Activated CD8-positive, alpha-beta T cell treated with anti-CD3 and anti-CD28 coated beads for 36 hours (primary cell): ENCODE measurements around the gene PLRG1. TPM values are rescaled to one million over a fixed set of nuclear protein-coding genes. Genes with fewer than 3 reads are reported as not detected.

ENCODE experiments used
- ATAC-seq: fragments of 200-7000 bp; cut with Tn5 transposase; one replicate; pipeline ENCODE4 v1.10.0; 2021; ENCODE audit warnings: mild to moderate bottlenecking, moderate library complexity
- CTCF ChIA-PET: fragments of 350-600 bp; sonication (Branson Sonifier 250); formaldehyde crosslinking; loops from one replicate; lab custom pipeline; 2021; ENCODE audit warnings: antibody characterized with exemption; lab: Charles Lee
- POLR2A ChIA-PET: fragments of 350-600 bp; sonication (Branson Sonifier 250); formaldehyde crosslinking; loops from one replicate; lab custom pipeline; 2021; ENCODE audit warnings: antibody characterized with exemption; lab: Charles Lee
- DNase-seq: peaks from one replicate; pipeline ENCODE4 v3.0.0-alpha.2; 2020
- H3K27ac Mint-ChIP-seq: one replicate; pipeline ENCODE4 v1.8.0; 2021; ENCODE audit warnings: mild to moderate bottlenecking, mixed read lengths
- H3K27me3 Mint-ChIP-seq: one replicate; pipeline ENCODE4 v1.8.0; 2021; ENCODE audit warnings: mixed read lengths
- H3K36me3 Mint-ChIP-seq: one replicate; pipeline ENCODE4 v1.8.0; 2021; ENCODE audit warnings: low read depth, mixed read lengths
- H3K4me1 Mint-ChIP-seq: one replicate; pipeline ENCODE4 v1.8.0; 2021; ENCODE audit warnings: low read depth, mixed read lengths
- H3K4me3 Mint-ChIP-seq: one replicate; pipeline ENCODE4 v1.8.0; 2021; ENCODE audit warnings: mild to moderate bottlenecking, moderate library complexity, mixed read lengths
- H3K9me3 Mint-ChIP-seq: one replicate; pipeline ENCODE4 v1.8.0; 2021; ENCODE audit warnings: mixed read lengths
- CTCF ChIP-seq: fragments of 200-600 bp; IDR thresholded peaks from one replicate; pipeline ENCODE4 v1.8.0; 2022; ENCODE audit warnings: antibody characterized with exemption, mild to moderate bottlenecking
- intact Hi-C: fragments of 100-400 bp; cut with micrococcal nuclease; formaldehyde crosslinking; loops from one replicate; pipeline ENCODE4 v1.10.0; 2022
- total RNA-seq, 2 experiments: library from RNA; stranded (reverse); gene quantifications; one replicate each; pipeline ENCODE4 v1.2.3, GENCODE V29; 2021

Gene PLRG1
- total RNA-seq, 2 experiments from 2014 or later = 114 to 121 TPM

- Mint-ChIP-seq H3K27ac (no peak overlapping the region), H3K4me3 (no peak overlapping the region), H3K27me3 (peaks cover 3% of the 10 kb centered on the region), H3K4me1 (no peaks in the 10 kb centered on the region), H3K36me3 (no peaks in the 10 kb centered on the region), H3K9me3 (no peaks in the 10 kb centered on the region)
- ATAC-seq (no peak), DNase-seq (no peak)
- ChIA-PET CTCF (no interaction called here), POLR2A (no interaction called here)
- intact Hi-C loops = no loop called here
- TF ChIP-seq CTCF = no peak
Measured at GRCh38 chr4:154565704-154566103, 15.5 kb upstream of the PLRG1 start.

GRCh38 chr4:154564311-154564710 is 14.1 kb upstream of the PLRG1 start:
- TF ChIP-seq CTCF = no peak
- H3K9me3 Mint-ChIP-seq = no peaks in the 10 kb centered on the region
- H3K27me3 Mint-ChIP-seq = peaks cover 3% of the 10 kb centered on the region
- H3K4me1 Mint-ChIP-seq = no peaks in the 10 kb centered on the region
- DNase-seq (no peak), ATAC-seq (no peak)
- no peaks in the 10 kb centered on the region for H3K36me3 Mint-ChIP-seq
- intact Hi-C loops = no loop called here
- ChIA-PET POLR2A (no interaction called here), CTCF (no interaction called here)
- H3K27ac Mint-ChIP-seq = no peak overlapping the region
- H3K4me3 Mint-ChIP-seq = no peak overlapping the region

GRCh38 chr4:154562697-154563254 is 12.6 kb upstream of the PLRG1 start, which contains the start of gene FGB:
Gene FGB (plus strand): TSS chr4:154563011. CDS start chr4:154563019, 8 bp downstream.
- POLR2A ChIA-PET = no interaction called here
- CTCF ChIA-PET = interaction anchor here (1.2 kb wide), 1 partner anchor 56 kb away, joined by 5 read pairs; no protein-coding TSS in a partner anchor
- Mint-ChIP-seq H3K4me1 (no peaks in the 10 kb centered on the region), H3K9me3 (no peaks in the 10 kb centered on the region), H3K4me3 (no peak within 1 kb of the TSS), H3K27me3 (peaks cover 3% of the 10 kb centered on the region), H3K36me3 (no peaks in the 10 kb centered on the region), H3K27ac (no peak within 1 kb of the TSS)
- intact Hi-C loops = no loop called here
- no peak for TF ChIP-seq CTCF
- ATAC-seq (no peak), DNase-seq (no peak)

GRCh38 chr4:154560824-154561231 is 10.6 kb upstream of the PLRG1 start:
- ChIA-PET CTCF (interaction anchor here (5.8 kb wide), 1 partner anchor 61 kb away, joined by 141 read pairs; no protein-coding TSS in a partner anchor), POLR2A (no interaction called here)
- peaks cover 3% of the 10 kb centered on the region for H3K27me3 Mint-ChIP-seq
- no peak overlapping the region for H3K27ac Mint-ChIP-seq
- no peak for DNase-seq
- ATAC-seq = no peak
- H3K4me3 Mint-ChIP-seq = no peak overlapping the region
- H3K4me1 Mint-ChIP-seq = no peaks in the 10 kb centered on the region
- H3K36me3 Mint-ChIP-seq = no peaks in the 10 kb centered on the region
- intact Hi-C loops = no loop called here
- H3K9me3 Mint-ChIP-seq = no peaks in the 10 kb centered on the region
- TF ChIP-seq CTCF = no peak

GRCh38 chr4:154560419-154560801 is 10.2 kb upstream of the PLRG1 start:
- TF ChIP-seq CTCF = no peak
- ATAC-seq (no peak), DNase-seq (no peak)
- Mint-ChIP-seq H3K4me3 (no peak overlapping the region), H3K27me3 (peaks cover 3% of the 10 kb centered on the region), H3K36me3 (no peaks in the 10 kb centered on the region), H3K9me3 (no peaks in the 10 kb centered on the region), H3K4me1 (no peaks in the 10 kb centered on the region), H3K27ac (no peak overlapping the region)
- ChIA-PET POLR2A (no interaction called here), CTCF (interaction anchor here (5.8 kb wide), 1 partner anchor 62 kb away, joined by 141 read pairs; no protein-coding TSS in a partner anchor)
- intact Hi-C loops = no loop called here
